IPS-18c (cell line): Measurements from ENCODE around the gene SORCS1.

Source experiments
- H3K4me3 ChIP-seq: 2 replicates; pipeline ENCODE4 v1.7.0; 2013; ENCODE audit warnings: low read depth, mild to moderate bottlenecking, low read length, moderate library complexity; ENCODE audit not compliant: insufficient read depth
- H3K9me3 ChIP-seq: one replicate; pipeline ENCODE4 v1.6.1; 2013; ENCODE audit warnings: mild to moderate bottlenecking, low read length, moderate library complexity; ENCODE audit not compliant: control insufficient read depth, insufficient read depth

Gene SORCS1

GRCh38 chr10:107129000-107129399, 35.5 kb downstream of the SORCS1 start:
- no peaks in the 10 kb centered on the region for H3K9me3 ChIP-seq
- H3K4me3 ChIP-seq, result no peak overlapping the region

GRCh38 chr10:107126512-107127065, 37.9 kb downstream of the SORCS1 start:
- H3K4me3 ChIP-seq, result no peak overlapping the region
- no peaks in the 10 kb centered on the region for H3K9me3 ChIP-seq

GRCh38 chr10:107122703-107123102, 41.8 kb downstream of the SORCS1 start:
- Histone ChIP-seq H3K9me3 (no peaks in the 10 kb centered on the region), H3K4me3 (no peak overlapping the region)

GRCh38 chr10:107118866-107119265, 45.6 kb downstream of the SORCS1 start:
- no peaks in the 10 kb centered on the region for H3K9me3 ChIP-seq
- no peak overlapping the region for H3K4me3 ChIP-seq

GRCh38 chr10:107104026-107104652, 60.4 kb downstream of the SORCS1 start:
- Histone ChIP-seq H3K9me3 (peaks cover 4% of the 10 kb centered on the region), H3K4me3 (no peak overlapping the region)

- no peaks in the 10 kb centered on the region for H3K9me3 ChIP-seq
Measured at GRCh38 chr10:107103174-107104025, 61.1 kb downstream of the SORCS1 start.

GRCh38 chr10:107098326-107098725, 66.2 kb downstream of the SORCS1 start:
- H3K9me3 ChIP-seq, result no peaks in the 10 kb centered on the region
- H3K4me3 ChIP-seq, result no peak overlapping the region

More at GRCh38 chr10:107103174-107104025, 61.1 kb downstream of the SORCS1 start:
- no peak overlapping the region for H3K4me3 ChIP-seq

- Histone ChIP-seq H3K4me3 (no peak overlapping the region), H3K9me3 (no peaks in the 10 kb centered on the region)
Measured at GRCh38 chr10:107094824-107095522, 69.5 kb downstream of the SORCS1 start.

- no peak overlapping the region for H3K4me3 ChIP-seq
- no peaks in the 10 kb centered on the region for H3K9me3 ChIP-seq
Measured at GRCh38 chr10:107092321-107092720, 72.2 kb downstream of the SORCS1 start.

GRCh38 chr10:107091126-107091525, 73.4 kb downstream of the SORCS1 start:
- Histone ChIP-seq H3K4me3 (no peak overlapping the region), H3K9me3 (no peaks in the 10 kb centered on the region)

- Histone ChIP-seq H3K4me3 (no peak overlapping the region), H3K9me3 (no peaks in the 10 kb centered on the region)
Measured at GRCh38 chr10:107085665-107086525, 78.6 kb downstream of the SORCS1 start.

GRCh38 chr10:107083388-107084009, 81.0 kb downstream of the SORCS1 start:
- Histone ChIP-seq H3K9me3 (no peaks in the 10 kb centered on the region), H3K4me3 (no peak overlapping the region)

GRCh38 chr10:107081644-107082043, 82.9 kb downstream of the SORCS1 start:
- H3K9me3 ChIP-seq, result no peaks in the 10 kb centered on the region
- H3K4me3 ChIP-seq, result no peak overlapping the region

GRCh38 chr10:107075117-107075516, 89.4 kb downstream of the SORCS1 start:
- Histone ChIP-seq H3K9me3 (no peaks in the 10 kb centered on the region), H3K4me3 (no peak overlapping the region)

GRCh38 chr10:107072786-107073185, 91.7 kb downstream of the SORCS1 start:
- no peaks in the 10 kb centered on the region for H3K9me3 ChIP-seq
- H3K4me3 ChIP-seq, result no peak overlapping the region

GRCh38 chr10:107072028-107072427, 92.5 kb downstream of the SORCS1 start:
- Histone ChIP-seq H3K4me3 (no peak overlapping the region), H3K9me3 (no peaks in the 10 kb centered on the region)
